Transverse colon (tissue), 4 donors: Measurements from ENCODE around the gene HACL1. TPM values are rescaled to one million over a fixed set of nuclear protein-coding genes. Genes with fewer than 3 reads are reported as not detected.

ENCODE experiments used
- DNase-seq: peaks from one replicate; pipeline ENCODE4 v3.0.0-alpha.2; 2019
- H3K27ac ChIP-seq, 4 donors: fragments of 200-600 bp; sonication (generic); 2 replicates each; pipeline ENCODE4 v1.5.1; 2016 to 2018; ENCODE audit warnings: inconsistent platforms in 4 of 4
- H3K27me3 ChIP-seq: fragments of 200-600 bp; sonication (generic); 2 replicates; pipeline ENCODE4 v1.5.1; 2017; ENCODE audit warnings: inconsistent platforms
- H3K36me3 ChIP-seq, 4 donors: fragments of 200-600 bp; sonication (generic); 2 replicates each; pipeline ENCODE4 v1.5.1; 2017 to 2019; ENCODE audit warnings: inconsistent platforms in 4 of 4
- H3K4me1 ChIP-seq, 4 donors: fragments of 200-600 bp; sonication (generic); 2 replicates each; pipeline ENCODE4 v1.5.1; 2017 to 2020; ENCODE audit warnings: inconsistent platforms in 4 of 4
- H3K4me3 ChIP-seq, 4 donors: fragments of 200-600 bp; sonication (generic); 1 replicate in 1 of 4; 2 replicates in 3 of 4; pipeline versions ENCODE4 v1.5.1 to v1.6.1; 2017 to 2019; ENCODE audit warnings: inconsistent platforms in 4 of 4
- H3K9me3 ChIP-seq, 2 donors: fragments of 200-600 bp; sonication (generic); 2 replicates each; pipeline ENCODE4 v1.5.1; 2017 to 2019; ENCODE audit warnings: inconsistent platforms in 2 of 2
- CTCF ChIP-seq, 5 experiments: fragments of 200-600 bp in 3 of 5; fragments of 450-650 bp in 2 of 5; sonication (generic) in 3 of 5; IDR thresholded peaks; 1 replicate in 2 of 5; 2 replicates in 3 of 5; pipeline ENCODE4 v1.5.1; 2016 to 2017; ENCODE audit warnings: antibody characterized with exemption in 5 of 5, inconsistent platforms in 3 of 5, mild to moderate bottlenecking in 2 of 5, moderate library complexity in 1 of 5
- EP300 ChIP-seq: sonication (generic); formaldehyde crosslinking; IDR thresholded peaks from one replicate; pipeline ENCODE4 v1.6.1; 2017; ENCODE audit warnings: antibody characterized with exemption, low read depth
- POLR2A ChIP-seq: fragments of 450-650 bp; IDR thresholded peaks from one replicate; pipeline ENCODE4 v1.6.1; 2016; ENCODE audit warnings: antibody characterized with exemption, mild to moderate bottlenecking, moderate library complexity
- POLR2AphosphoS5 ChIP-seq, 3 donors: sonication (generic); formaldehyde crosslinking; IDR thresholded peaks; one replicate each; pipeline ENCODE4 v1.6.1; 2016; ENCODE audit warnings: antibody characterized with exemption in 3 of 3
- WGBS, 2 donors: methylation state at CpG; one replicate each; pipeline ENCODE4 v1.1.5; 2018; ENCODE audit warnings: low coverage in 1 of 2; 5-methylcytosine and 5-hydroxymethylcytosine counted together
- in situ Hi-C, 4 donors: fragments of 200-750 bp; cut with MboI; loops; one replicate each; pipeline versions ENCODE4 v1.15.0 to v1.15.1; 2017; ENCODE audit warnings: low sequenced_read_pairs in 3 of 4, low pct_ligation_motif_present in 1 of 4, low pct_unique_long_range_greater_than_20kb in 1 of 4
- intact Hi-C: fragments of 100-400 bp; cut with DNase I; formaldehyde crosslinking; loops from one replicate; pipeline ENCODE4 v1.15.1; 2023; ENCODE audit warnings: low total_unique reads
- total RNA-seq, 4 donors: library from RNA; depleted of rRNA; stranded (reverse); fragments of >200 nt; gene quantifications; one replicate each; pipeline ENCODE4 v1.1.0, GENCODE V29; 2016

Gene HACL1
- total RNA-seq, 4 donors from 2014 or later: 7.5 to 21.3 (median 17.1) TPM

- no peaks in the 10 kb centered on the region for H3K36me3 ChIP-seq
- 1% methylated on average over 11 to 19 of the region's 19 CpGs for WGBS, 2 donors
- no peaks in the 10 kb centered on the region for H3K27me3 ChIP-seq
- H3K9me3 ChIP-seq: no peaks in the 10 kb centered on the region
- no peak for TF ChIP-seq EP300
- no peak for TF ChIP-seq POLR2AphosphoS5 (IDR thresholded peaks at IDR 0.05)
- TF ChIP-seq CTCF (IDR thresholded peaks at IDR 0.05): no peak
- TF ChIP-seq POLR2A: no peak
- H3K4me3 ChIP-seq: peak overlapping the region; percentile 53 to 81 (median 69)
- H3K4me1 ChIP-seq: peaks cover 8 to 19% (median 11%) of the 10 kb centered on the region in 4 donors
- peak overlapping the region; percentile 90 to 94 (median 92) for H3K27ac ChIP-seq
- DNase-seq: no peak
- in situ Hi-C loops: no loop called here
- intact Hi-C loops: no loop called here
These were observed 347 bp downstream of the HACL1 start for GRCh38 chr3:15601046-15601398.

GRCh38 chr3:15595955-15596354 lies 5.4 kb downstream of the HACL1 start:
- intact Hi-C loops: no loop called here
- in situ Hi-C loops: no loop called here
- WGBS, 2 donors: 77 to 88% methylated on average over 2 of the region's 2 CpGs
- H3K4me1 ChIP-seq: peaks cover 8 to 10% (median 8%) of the 10 kb centered on the region in 4 donors
- H3K4me3 ChIP-seq: no peak overlapping the region
- H3K9me3 ChIP-seq: no peaks in the 10 kb centered on the region
- peaks cover 0 to 14% (median 0%) of the 10 kb centered on the region in 4 donors for H3K36me3 ChIP-seq
- no peaks in the 10 kb centered on the region for H3K27me3 ChIP-seq
- TF ChIP-seq POLR2AphosphoS5 (IDR thresholded peaks at IDR 0.05) (no peak), POLR2A (no peak), EP300 (no peak), CTCF (IDR thresholded peaks at IDR 0.05) (no peak)
- DNase-seq: no peak
- no peak overlapping the region for H3K27ac ChIP-seq

GRCh38 chr3:15592968-15593367 lies 8.4 kb downstream of the HACL1 start:
- peaks cover 0 to 26% (median 8%) of the 10 kb centered on the region in 4 donors for H3K36me3 ChIP-seq
- TF ChIP-seq POLR2A (no peak), EP300 (no peak), POLR2AphosphoS5 (IDR thresholded peaks at IDR 0.05) (no peak), CTCF (IDR thresholded peaks at IDR 0.05) (no peak)
- 76 to 100% methylated on average over 4 to 8 of the region's 8 CpGs for WGBS, 2 donors
- no peak for DNase-seq
- in situ Hi-C loops (no loop called here), intact Hi-C loops (no loop called here)
- no peaks in the 10 kb centered on the region for H3K9me3 ChIP-seq
- no peak overlapping the region for H3K27ac ChIP-seq
- no peak overlapping the region for H3K4me3 ChIP-seq
- H3K4me1 ChIP-seq: no peaks in the 10 kb centered on the region
- H3K27me3 ChIP-seq: no peaks in the 10 kb centered on the region

- intact Hi-C loops: no loop called here
- WGBS, 2 donors: 88 to 91% methylated on average over 21 of the region's 21 CpGs
These were observed 9.4 kb downstream of the HACL1 start for GRCh38 chr3:15591928-15592327.

More at GRCh38 chr3:15591928-15592327, 9.4 kb downstream of the HACL1 start:
- no peaks in the 10 kb centered on the region for H3K9me3 ChIP-seq
- no peak for TF ChIP-seq CTCF (IDR thresholded peaks at IDR 0.05)
- no peak for TF ChIP-seq EP300
- TF ChIP-seq POLR2A: no peak
- no peak for TF ChIP-seq POLR2AphosphoS5 (IDR thresholded peaks at IDR 0.05)
- no peak overlapping the region for H3K27ac ChIP-seq
- no peak for DNase-seq
- H3K4me1 ChIP-seq: no peaks in the 10 kb centered on the region
- peaks cover 0 to 28% (median 8%) of the 10 kb centered on the region in 4 donors for H3K36me3 ChIP-seq
- in situ Hi-C loops: no loop called here
- H3K4me3 ChIP-seq: no peak overlapping the region
- H3K27me3 ChIP-seq: no peaks in the 10 kb centered on the region
